Measurements from ENCODE around the gene MANBA. TPM values are rescaled to one million over a fixed set of nuclear protein-coding genes. Genes with fewer than 3 reads are reported as not detected.

MANBA gene
- total RNA-seq, 2 experiments from 2014 or later: 16.9 to 18.2 TPM

GRCh38 chr4:102612824-102613366 lies 147.9 kb downstream of the MANBA start:
- CTCF ChIA-PET: interaction anchor here (0.8 to 1.6 kb wide), 5 partner anchors 13 to 396 kb away, joined by 3 to 4 read pairs (median 4); no protein-coding TSS in a partner anchor
- Mint-ChIP-seq H3K27me3 (no peaks in the 10 kb centered on the region), H3K4me1 (ENCODE audit: low read depth) (peaks cover 77% of the 10 kb centered on the region), H3K36me3 (ENCODE audit: low read depth) (peaks cover 95% of the 10 kb centered on the region), H3K4me3 (peak overlapping the region; percentile 79), H3K27ac (peak overlapping the region; percentile 88), H3K9me3 (no peaks in the 10 kb centered on the region)
- Histone ChIP-seq H3K27ac (ENCODE audit: low read depth in 1 of 2, low read length in 2 of 2) (peak overlapping the region; percentile 81 to 90), H3K4me3 (ENCODE audit: low read length) (peak overlapping the region; percentile 52), H3K36me3 (ENCODE audit: insufficient read depth, low read length) (peaks cover 82% of the 10 kb centered on the region), H3K9me3 (ENCODE audit: control insufficient read depth in 1 of 2, insufficient read depth in 1 of 2, low read length in 2 of 2) (no peaks in the 10 kb centered on the region), H3K27me3 (ENCODE audit: control insufficient read depth in 1 of 2, insufficient read depth in 2 of 2, low read length in 2 of 2) (no peaks in the 10 kb centered on the region), H3K4me1 (ENCODE audit: insufficient read depth, low read length) (peaks cover 51% of the 10 kb centered on the region)
- POLR2A ChIA-PET: interaction anchor here (0.6 to 3.2 kb wide), 11 partner anchors 15 to 463 kb away, joined by 3 to 19 read pairs (median 3); partner anchors contain the start of genes NFKB1 and UBE2D3
- TF ChIP-seq CTCF (IDR thresholded peaks at IDR 0.05): no peak
- DNase-seq (peak in 11 of 14 experiments; percentile 18 to 82 (median 44)), ATAC-seq (ENCODE audit: poor library complexity) (peak; percentile 84)
- intact Hi-C loops (cut with DNase I, micrococcal nuclease): loop anchor here (1.0 to 5.0 kb wide), 5 partner anchors 15 to 266 kb away; partner anchors contain the start of genes NFKB1 (in 1 of the 2), SLC39A8 (in 1 of the 2) and UBE2D3 (in 1 of the 2)

- ATAC-seq (ENCODE audit: poor library complexity) (no peak), DNase-seq (no peak)
- peak overlapping the region; percentile 79 for H3K4me3 Mint-ChIP-seq
- Histone ChIP-seq H3K9me3 (ENCODE audit: control insufficient read depth in 1 of 2, insufficient read depth in 1 of 2, low read length in 2 of 2) (no peaks in the 10 kb centered on the region), H3K36me3 (ENCODE audit: insufficient read depth, low read length) (peaks cover 85% of the 10 kb centered on the region), H3K4me3 (ENCODE audit: low read length) (peak overlapping the region; percentile 52), H3K27ac (ENCODE audit: low read depth in 1 of 2, low read length in 2 of 2) (peak overlapping the region; percentile 81 to 90), H3K4me1 (ENCODE audit: insufficient read depth, low read length) (peaks cover 51% of the 10 kb centered on the region), H3K27me3 (ENCODE audit: control insufficient read depth in 1 of 2, insufficient read depth in 2 of 2, low read length in 2 of 2) (no peaks in the 10 kb centered on the region)
- no peak for TF ChIP-seq CTCF (IDR thresholded peaks at IDR 0.05)
- peaks cover 98% of the 10 kb centered on the region for H3K36me3 Mint-ChIP-seq (ENCODE audit: low read depth)
- peak overlapping the region; percentile 88 for H3K27ac Mint-ChIP-seq
- ChIA-PET POLR2A (interaction anchor here (0.6 to 3.2 kb wide), 8 partner anchors 8 to 463 kb away, joined by 3 to 19 read pairs (median 6); partner anchors contain the start of genes NFKB1 and UBE2D3), CTCF (interaction anchor here (1.0 to 1.6 kb wide), 4 partner anchors 9 to 397 kb away, joined by 3 to 4 read pairs (median 4); no protein-coding TSS in a partner anchor)
- intact Hi-C loops (cut with DNase I, micrococcal nuclease): loop anchor here (1.0 to 5.0 kb wide), 4 partner anchors 18 to 265 kb away; partner anchors contain the start of genes NFKB1 (in 1 of the 2), SLC39A8 (in 1 of the 2) and UBE2D3 (in 1 of the 2)
- H3K27me3 Mint-ChIP-seq: no peaks in the 10 kb centered on the region
- H3K9me3 Mint-ChIP-seq: no peaks in the 10 kb centered on the region
- peaks cover 77% of the 10 kb centered on the region for H3K4me1 Mint-ChIP-seq (ENCODE audit: low read depth)
Measured at GRCh38 chr4:102612210-102612609, 148.6 kb downstream of the MANBA start.

GRCh38 chr4:102610476-102610875 lies 150.3 kb downstream of the MANBA start:
- H3K27me3 Mint-ChIP-seq: no peaks in the 10 kb centered on the region
- no peak overlapping the region for H3K4me3 ChIP-seq (ENCODE audit: low read length)
- no peak for DNase-seq
- intact Hi-C loops (cut with DNase I, micrococcal nuclease): loop anchor here (5.0 kb wide), 2 partner anchors 108 to 263 kb away; partner anchors contain the start of genes NFKB1 (in 1 of the 2) and SLC39A8 (in 1 of the 2)
- ChIA-PET CTCF (interaction anchor here (1.4 kb wide), 1 partner anchor 22 kb away, joined by 3 read pairs; no protein-coding TSS in a partner anchor), POLR2A (interaction anchor here (1.4 to 3.1 kb wide), 2 partner anchors 12 to 20 kb away, joined by 4 to 14 read pairs; no protein-coding TSS in a partner anchor)
- H3K9me3 ChIP-seq (ENCODE audit: control insufficient read depth in 1 of 2, insufficient read depth in 1 of 2, low read length in 2 of 2): no peaks in the 10 kb centered on the region
- no peak for TF ChIP-seq CTCF (IDR thresholded peaks at IDR 0.05)
- H3K36me3 ChIP-seq (ENCODE audit: insufficient read depth, low read length): peaks cover 86% of the 10 kb centered on the region
- no peak overlapping the region for H3K4me3 Mint-ChIP-seq
- peaks cover 45% of the 10 kb centered on the region for H3K4me1 ChIP-seq (ENCODE audit: insufficient read depth, low read length)
- peaks cover 96% of the 10 kb centered on the region for H3K36me3 Mint-ChIP-seq (ENCODE audit: low read depth)
- peak overlapping the region; percentile 88 for H3K27ac Mint-ChIP-seq
- H3K27me3 ChIP-seq (ENCODE audit: control insufficient read depth in 1 of 2, insufficient read depth in 2 of 2, low read length in 2 of 2): no peaks in the 10 kb centered on the region
- peak overlapping the region in 1 of 2 donors; percentile 25 for H3K27ac ChIP-seq (ENCODE audit: low read depth in 1 of 2, low read length in 2 of 2)
- no peaks in the 10 kb centered on the region for H3K9me3 Mint-ChIP-seq
- H3K4me1 Mint-ChIP-seq (ENCODE audit: low read depth): peaks cover 73% of the 10 kb centered on the region
- ATAC-seq (ENCODE audit: poor library complexity): no peak

Measured in CD4-positive, alpha-beta T cell (primary cell).